ENCODE results near the gene COMMD1. TPM values are rescaled to one million over a fixed set of nuclear protein-coding genes. Genes with fewer than 3 reads are reported as not detected.

The COMMD1 gene
- total and polyA plus RNA-seq, 2 experiments from 2014 or later: 54.9 to 83.7 TPM

GRCh38 chr2:62140426-62141141 is 235.1 kb downstream of the COMMD1 start (continued):
- TF ChIP-seq REST (IDR thresholded peaks at IDR 0.05; ENCODE audit: unreplicated experiment) (no peak), STAT1 (IDR thresholded peaks at IDR 0.05; ENCODE audit: unreplicated experiment) (no peak)

GRCh38 chr2:62141142-62141740 is 235.8 kb downstream of the COMMD1 start:
- H3K27me3 ChIP-seq (ENCODE audit: insufficient read depth): no peaks in the 10 kb centered on the region
- no peak overlapping the region for H3K4me2 ChIP-seq
- peaks cover 6% of the 10 kb centered on the region; the same call in 1 of the 2 replicates for H3K9me2 ChIP-seq (ENCODE audit: insufficient read depth)
- H3K27ac Mint-ChIP-seq: no peak overlapping the region
- no peak overlapping the region for H3K4me3 ChIP-seq
- DNase-seq (ENCODE audit: low spot score) (no peak), ATAC-seq (no peak)
- H3K36me3 ChIP-seq (ENCODE audit: insufficient read depth): no peaks in the 10 kb centered on the region
- no peak overlapping the region for H3K4me3 Mint-ChIP-seq
- peaks cover 4% of the 10 kb centered on the region; the same call in 1 of the 2 replicates for H3K4me1 ChIP-seq (ENCODE audit: insufficient read depth)
- H3K36me3 Mint-ChIP-seq (ENCODE audit: low read depth): no peaks in the 10 kb centered on the region
- no peak overlapping the region for H3K27ac ChIP-seq (ENCODE audit: low read depth)
- H3K4me1 Mint-ChIP-seq: peaks cover 4% of the 10 kb centered on the region; the same call in 2 of the 3 replicates
- H3K9me3 Mint-ChIP-seq: no peaks in the 10 kb centered on the region
- H2AFZ ChIP-seq: no peak overlapping the region
- H4K20me1 ChIP-seq (replicated peaks; ENCODE audit: insufficient read depth): no peaks in the 10 kb centered on the region
- no peaks in the 10 kb centered on the region for H3F3A ChIP-seq (replicated peaks; ENCODE audit: low read depth)
- no peaks in the 10 kb centered on the region for H3K79me2 ChIP-seq (replicated peaks; ENCODE audit: insufficient read depth)
- H3K27me3 Mint-ChIP-seq (ENCODE audit: insufficient read depth, low read depth, poor library complexity): peaks cover 2% of the 10 kb centered on the region
- TF ChIP-seq ETS1 (IDR thresholded peaks at IDR 0.05): no peak
- TF ChIP-seq EZH2 (IDR thresholded peaks at IDR 0.05; ENCODE audit: low read depth, unreplicated experiment): no peak
- no peak for TF ChIP-seq NANOG (IDR thresholded peaks at IDR 0.05; ENCODE audit: borderline replicate concordance)
- no peak for TF ChIP-seq ZNF462 (CRISPR knock-in tag; IDR thresholded peaks at IDR 0.05)
- no peak for TF ChIP-seq POLR2AphosphoS5 (IDR thresholded peaks at IDR 0.05; ENCODE audit: low read depth)
- TF ChIP-seq REST (IDR thresholded peaks at IDR 0.05; ENCODE audit: unreplicated experiment): no peak
- no peak for TF ChIP-seq STAT1 (IDR thresholded peaks at IDR 0.05; ENCODE audit: unreplicated experiment)
- TF ChIP-seq JUNB (IDR thresholded peaks at IDR 0.05; ENCODE audit: unreplicated experiment): no peak
- no peak for TF ChIP-seq ZNF114 (CRISPR knock-in tag; IDR thresholded peaks at IDR 0.05)

All from GM23338 (cell line).